IMR-90 (cell line): ENCODE measurements around the gene PSME4. TPM values are rescaled to one million over a fixed set of nuclear protein-coding genes. Genes with fewer than 3 reads are reported as not detected.

ENCODE experiments used
- ATAC-seq: fragments of 200-7000 bp; cut with Tn5 transposase; 2 replicates; pipeline ENCODE4 v1.9.1; 2020; ENCODE audit warnings: low read depth, mild to moderate bottlenecking, moderate library complexity
- BruUV-seq: library from RNA; stranded (reverse); fragments of 400-500 nt; replicated peaks from 2 replicates; lab custom pipeline; 2021; lab: Mats Ljungman, UMichigan
- CTCF ChIA-PET: fragments of 300-600 bp; formaldehyde crosslinking; extraction: SDS; loops from one replicate; lab custom pipeline; 2021; ENCODE audit warnings: antibody characterized with exemption; lab: Yijun Ruan, JAX
- POLR2A ChIA-PET: fragments of 300-600 bp; sonication (Branson Sonifier 250); formaldehyde crosslinking; loops from one replicate; lab custom pipeline; 2022; ENCODE audit warnings: antibody characterized with exemption; ENCODE audit not compliant: unreplicated experiment; lab: Charles Lee
- DNase-seq: peaks from one replicate; pipeline ENCODE4 v3.0.0; 2013
- H2AFZ ChIP-seq: replicated peaks from 2 replicates; pipeline ENCODE3; 2013; ENCODE audit warnings: low read length, mild to moderate bottlenecking; ENCODE audit not compliant: poor library complexity
- H2AK5ac ChIP-seq: 2 replicates; pipeline ENCODE4 v1.6.1; 2013; ENCODE audit warnings: low read depth, low read length, inconsistent platforms
- H2AK9ac ChIP-seq: replicated peaks from 2 replicates; pipeline ENCODE3; 2013; ENCODE audit warnings: mild to moderate bottlenecking, low read depth, low read length, moderate library complexity; ENCODE audit not compliant: poor library complexity
- H2BK120ac ChIP-seq: 2 replicates; pipeline ENCODE4 v1.6.1; 2013; ENCODE audit warnings: low read depth, low read length, inconsistent platforms
- H2BK15ac ChIP-seq: 3 replicates; pipeline ENCODE4 v1.6.1; 2013; ENCODE audit warnings: low read depth, low read length, inconsistent platforms
- H2BK20ac ChIP-seq: 2 replicates; pipeline ENCODE4 v1.6.1; 2013; ENCODE audit warnings: low read depth, mild to moderate bottlenecking, inconsistent platforms, low read length, moderate library complexity
- H2BK5ac ChIP-seq: 2 replicates; pipeline ENCODE4 v1.6.1; 2013; ENCODE audit warnings: mild to moderate bottlenecking, low read depth, low read length, inconsistent platforms; ENCODE audit not compliant: poor library complexity, severe bottlenecking
- H3K14ac ChIP-seq: replicated peaks from 2 replicates; pipeline ENCODE4 v1.6.1; 2013; ENCODE audit warnings: low read depth, low read length, inconsistent platforms
- H3K18ac ChIP-seq: 2 replicates; pipeline ENCODE4 v1.6.1; 2013; ENCODE audit warnings: low read depth, low read length, control low read depth
- H3K23ac ChIP-seq: 2 replicates; pipeline ENCODE4 v1.6.1; 2013; ENCODE audit warnings: low read depth, low read length, inconsistent platforms
- H3K27ac ChIP-seq: 2 replicates; pipeline ENCODE4 v1.5.1; 2013; ENCODE audit warnings: mild to moderate bottlenecking, control low read depth, low read length; ENCODE audit not compliant: insufficient read depth
- H3K27me3 ChIP-seq: 2 replicates; pipeline ENCODE4 v1.6.1; 2013; ENCODE audit warnings: low read length; ENCODE audit not compliant: control insufficient read depth, insufficient read depth
- H3K36me3 ChIP-seq: 2 replicates; pipeline ENCODE4 v1.6.1; 2013; ENCODE audit warnings: low read length, mixed read lengths; ENCODE audit not compliant: control insufficient read depth, insufficient read depth
- H3K4ac ChIP-seq: 2 replicates; pipeline ENCODE4 v1.6.1; 2013; ENCODE audit warnings: low read depth, low read length, inconsistent platforms
- H3K4me1 ChIP-seq: 2 replicates; pipeline ENCODE4 v1.6.1; 2013; ENCODE audit warnings: low read length, mixed read lengths; ENCODE audit not compliant: control insufficient read depth, insufficient read depth
- H3K4me2 ChIP-seq: 2 replicates; pipeline ENCODE4 v1.6.1; 2013; ENCODE audit warnings: low read depth, mild to moderate bottlenecking, control low read depth, low read length, moderate library complexity
- H3K4me3 ChIP-seq: 2 replicates; pipeline ENCODE4 v1.5.1; 2013; ENCODE audit warnings: low read depth, mild to moderate bottlenecking, control low read depth, low read length, moderate library complexity; ENCODE audit not compliant: insufficient read depth
- H3K56ac ChIP-seq: 2 replicates; pipeline ENCODE4 v1.6.1; 2013; ENCODE audit warnings: low read length, inconsistent platforms; ENCODE audit not compliant: insufficient read depth; ENCODE audit errors: extremely low read depth
- H3K79me1 ChIP-seq, 2 experiments: 2 replicates each; pipeline ENCODE4 v1.6.1; 2013; ENCODE audit warnings: low read length in 2 of 2, inconsistent platforms in 1 of 2, low read depth in 1 of 2
- H3K9ac ChIP-seq: 2 replicates; pipeline ENCODE4 v1.6.1; 2013; ENCODE audit warnings: low read depth, low read length, control low read depth
- H3K9me1 ChIP-seq: 2 replicates; pipeline ENCODE4 v1.6.1; 2013; ENCODE audit warnings: low read length, inconsistent platforms; ENCODE audit not compliant: insufficient read depth
- H3K9me3 ChIP-seq: 2 replicates; pipeline ENCODE4 v1.6.1; 2013; ENCODE audit warnings: low read length; ENCODE audit not compliant: control insufficient read depth, insufficient read depth
- H4K20me1 ChIP-seq: 2 replicates; pipeline ENCODE4 v1.6.1; 2013; ENCODE audit warnings: low read length, inconsistent platforms; ENCODE audit not compliant: insufficient read depth
- H4K5ac ChIP-seq: 2 replicates; pipeline ENCODE4 v1.6.1; 2013; ENCODE audit warnings: mild to moderate bottlenecking, low read depth, low read length, control low read depth
- H4K8ac ChIP-seq, 2 experiments: 2 replicates each; pipeline ENCODE4 v1.6.1; 2013; ENCODE audit warnings: low read depth in 2 of 2, low read length in 2 of 2, control low read depth in 1 of 2, inconsistent platforms in 1 of 2
- H4K91ac ChIP-seq: 2 replicates; pipeline ENCODE4 v1.6.1; 2013; ENCODE audit warnings: low read depth, low read length, inconsistent platforms; ENCODE audit not compliant: insufficient read depth
- BHLHE40 ChIP-seq: fragments of 150-350 bp; IDR thresholded peaks from 2 replicates; pipeline ENCODE4 v1.6.1; 2016; ENCODE audit warnings: mild to moderate bottlenecking, low read depth, low read length
- CHD1 ChIP-seq: IDR thresholded peaks from 2 replicates; pipeline ENCODE4 v1.6.1; 2012; ENCODE audit warnings: low read depth, low read length, improper control_type of control experiment
- MXI1 ChIP-seq: IDR thresholded peaks from 2 replicates; pipeline ENCODE4 v1.6.1; 2012; ENCODE audit warnings: low read depth, mild to moderate bottlenecking, low read length, moderate library complexity, borderline replicate concordance
- NFE2L2 ChIP-seq: fragments of 150-350 bp; IDR thresholded peaks from 2 replicates; pipeline ENCODE4 v1.6.1; 2016; ENCODE audit warnings: low read depth, mild to moderate bottlenecking, low read length
- RAD21 ChIP-seq: IDR thresholded peaks from 2 replicates; pipeline ENCODE4 v1.6.1; 2012; ENCODE audit warnings: low read length, improper control_type of control experiment
- SMC3 ChIP-seq: fragments of 150-350 bp; IDR thresholded peaks from 2 replicates; pipeline ENCODE4 v1.6.1; 2016; ENCODE audit warnings: low read depth, mild to moderate bottlenecking, antibody characterized with exemption, low read length, moderate library complexity
- WGBS, 2 experiments: methylation state at CpG; one replicate each; pipeline versions ENCODE4 v1.1.5 to v1.1.7; 2013; ENCODE audit warnings: missing lambda C conversion rate in 2 of 2; ENCODE audit not compliant: insufficient read length in 1 of 2; ENCODE audit errors: extremely low coverage in 2 of 2; 5-methylcytosine and 5-hydroxymethylcytosine counted together
- dilution Hi-C: fragments of 300-500 bp; cut with HindIII; formaldehyde crosslinking; loops from one replicate; pipeline ENCODE4 v1.14.3; 2018; ENCODE audit warnings: low sequenced_read_pairs; ENCODE audit not compliant: unreplicated experiment
- in situ Hi-C: fragments of 300-500 bp; cut with MboI; formaldehyde crosslinking; loops from 3 replicates; pipeline ENCODE4 v1.14.3; 2019; ENCODE audit warnings: low sequenced_read_pairs, inconsistent platforms, mixed read lengths
- intact Hi-C: fragments of 100-400 bp; cut with micrococcal nuclease; formaldehyde crosslinking; loops from 2 replicates; pipeline ENCODE4 v1.10.0; 2022
- polyA plus RNA-seq, 3 experiments: library from polyadenylated mRNA; depleted of rRNA; stranded (reverse); fragments of >200 nt; gene quantifications; 2 replicates each; pipeline ENCODE4 v1.2.3, GENCODE V29; 2012; ENCODE audit warnings: low replicate concordance in 1 of 3
- total RNA-seq: library from RNA; depleted of rRNA; stranded (reverse); fragments of >200 nt; gene quantifications from 2 replicates; pipeline ENCODE4 v1.2.3, GENCODE V29; 2012
- TF ChIP-seq, protein P1 (sequence below): fragments of 150-350 bp; IDR thresholded peaks from 2 replicates; pipeline ENCODE4 v1.6.1; 2017; ENCODE audit warnings: mild to moderate bottlenecking, antibody characterized with exemption, low read length, low read depth
- TF ChIP-seq, protein P2 (sequence below): conservative IDR thresholded peaks from 2 replicates; pipeline ENCODE4 v1.5.1; 2012; ENCODE audit warnings: mild to moderate bottlenecking, low read depth, low read length, improper control_type of control experiment

The PSME4 gene
- total and polyA plus RNA-seq, 2 of the 4 experiments (the other 2 are of a cell fraction): 28.2 to 61.3 TPM

DNA sequence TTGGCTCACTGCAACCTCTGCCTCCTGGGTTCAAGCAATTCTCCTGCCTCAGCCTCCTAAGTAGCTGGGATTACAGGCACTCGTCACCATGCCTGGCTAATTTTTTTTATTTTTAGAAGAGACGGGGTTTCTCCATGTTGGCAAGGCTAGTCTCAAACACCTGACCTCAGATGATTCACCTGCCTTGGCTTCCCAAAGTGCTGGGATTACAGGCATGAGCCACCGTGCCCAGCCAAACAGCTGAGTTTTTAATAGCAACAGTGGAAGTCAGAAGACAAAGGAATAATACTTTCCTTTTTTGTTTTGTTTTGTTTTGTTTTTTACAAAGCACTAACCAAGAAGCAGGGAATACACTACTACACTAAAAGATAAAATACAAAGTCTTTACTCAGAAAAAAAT, 127.9 kb downstream of the PSME4 start:
- no peak overlapping the region for H2AFZ ChIP-seq

More for the DNA sequence above, 127.9 kb downstream of the PSME4 start:
- Histone ChIP-seq H3K27me3 (no peaks in the 10 kb centered on the region), H3K18ac (no peak overlapping the region), H2BK20ac (no peak overlapping the region), H3K4ac (no peak overlapping the region), H3K23ac (no peak overlapping the region), H4K5ac (no peak overlapping the region), H4K91ac (no peak overlapping the region), H2BK15ac (no peak overlapping the region), H3K4me2 (no peak overlapping the region), H3K4me1 (no peaks in the 10 kb centered on the region), H3K9me1 (no peaks in the 10 kb centered on the region), H3K27ac (no peak overlapping the region), H3K4me3 (no peak overlapping the region), H3K36me3 (no peaks in the 10 kb centered on the region), H4K8ac (no peak overlapping the region), H2AK9ac (no peak overlapping the region), H3K79me1 (no peaks in the 10 kb centered on the region), H3K9ac (no peak overlapping the region), H2AK5ac (no peak overlapping the region), H3K14ac (no peak overlapping the region), H2BK120ac (no peak overlapping the region), H4K20me1 (no peaks in the 10 kb centered on the region), H2BK5ac (no peak overlapping the region), H3K9me3 (peaks cover 2% of the 10 kb centered on the region), H3K56ac (no peak overlapping the region)
- dilution Hi-C loops (no loop called here), in situ Hi-C loops (no loop called here), intact Hi-C loops (no loop called here)
- ATAC-seq (no peak), DNase-seq (no peak)
- 83% methylated on average over 1 of the region's 3 CpGs; no CpG with 5 or more reads in 1 of the 2 experiments for WGBS, 2 experiments
- POLR2A ChIA-PET: no interaction called here
- CTCF ChIA-PET: no interaction called here
- TF ChIP-seq MXI1 (no peak), NFE2L2 (no peak), SMC3 (no peak), BHLHE40 (no peak), CHD1 (no peak), RAD21 (no peak)
- TF ChIP-seq, protein P1, sequence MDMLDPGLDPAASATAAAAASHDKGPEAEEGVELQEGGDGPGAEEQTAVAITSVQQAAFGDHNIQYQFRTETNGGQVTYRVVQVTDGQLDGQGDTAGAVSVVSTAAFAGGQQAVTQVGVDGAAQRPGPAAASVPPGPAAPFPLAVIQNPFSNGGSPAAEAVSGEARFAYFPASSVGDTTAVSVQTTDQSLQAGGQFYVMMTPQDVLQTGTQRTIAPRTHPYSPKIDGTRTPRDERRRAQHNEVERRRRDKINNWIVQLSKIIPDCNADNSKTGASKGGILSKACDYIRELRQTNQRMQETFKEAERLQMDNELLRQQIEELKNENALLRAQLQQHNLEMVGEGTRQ: no peak
- TF ChIP-seq, protein P2, sequence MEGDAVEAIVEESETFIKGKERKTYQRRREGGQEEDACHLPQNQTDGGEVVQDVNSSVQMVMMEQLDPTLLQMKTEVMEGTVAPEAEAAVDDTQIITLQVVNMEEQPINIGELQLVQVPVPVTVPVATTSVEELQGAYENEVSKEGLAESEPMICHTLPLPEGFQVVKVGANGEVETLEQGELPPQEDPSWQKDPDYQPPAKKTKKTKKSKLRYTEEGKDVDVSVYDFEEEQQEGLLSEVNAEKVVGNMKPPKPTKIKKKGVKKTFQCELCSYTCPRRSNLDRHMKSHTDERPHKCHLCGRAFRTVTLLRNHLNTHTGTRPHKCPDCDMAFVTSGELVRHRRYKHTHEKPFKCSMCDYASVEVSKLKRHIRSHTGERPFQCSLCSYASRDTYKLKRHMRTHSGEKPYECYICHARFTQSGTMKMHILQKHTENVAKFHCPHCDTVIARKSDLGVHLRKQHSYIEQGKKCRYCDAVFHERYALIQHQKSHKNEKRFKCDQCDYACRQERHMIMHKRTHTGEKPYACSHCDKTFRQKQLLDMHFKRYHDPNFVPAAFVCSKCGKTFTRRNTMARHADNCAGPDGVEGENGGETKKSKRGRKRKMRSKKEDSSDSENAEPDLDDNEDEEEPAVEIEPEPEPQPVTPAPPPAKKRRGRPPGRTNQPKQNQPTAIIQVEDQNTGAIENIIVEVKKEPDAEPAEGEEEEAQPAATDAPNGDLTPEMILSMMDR: no peak
- BruUV-seq: no TSS peak
